ENCODE results near the gene CFAP46. TPM values are rescaled to one million over a fixed set of nuclear protein-coding genes. Genes with fewer than 3 reads are reported as not detected.

Gene CFAP46
- total RNA-seq, 1 experiment from 2014 or later: not detected

- CTCF ChIA-PET: interaction anchor here (0.6 kb wide), 1 partner anchor 13 kb away, joined by 3 read pairs; no protein-coding TSS in a partner anchor
- H3K27ac Mint-ChIP-seq (ENCODE audit: unreplicated experiment): no peak overlapping the region
- BruUV-seq (replicated peaks): no TSS peak
- H3K27me3 Mint-ChIP-seq (ENCODE audit: unreplicated experiment): peaks cover 84% of the 10 kb centered on the region
- no peak for DNase-seq
- TF ChIP-seq CTCF (IDR thresholded peaks at IDR 0.05; ENCODE audit: unreplicated experiment): no peak
- no peaks in the 10 kb centered on the region for H3K9me3 Mint-ChIP-seq (ENCODE audit: low read depth, unreplicated experiment)
- intact Hi-C loops (cut with micrococcal nuclease; ENCODE audit: unreplicated experiment): no loop called here
- no peak overlapping the region for H3K4me3 Mint-ChIP-seq (ENCODE audit: low read depth, unreplicated experiment)
- no peaks in the 10 kb centered on the region for H3K4me1 Mint-ChIP-seq (ENCODE audit: low read depth, unreplicated experiment)
- H3K36me3 Mint-ChIP-seq (ENCODE audit: insufficient read depth, unreplicated experiment): no peaks in the 10 kb centered on the region
These were observed 32.0 kb upstream of the CFAP46 start for GRCh38 chr10:132974249-132974796.

GRCh38 chr10:132973903-132974241 is 31.5 kb upstream of the CFAP46 start:
- Mint-ChIP-seq H3K4me3 (ENCODE audit: low read depth, unreplicated experiment) (no peak overlapping the region), H3K9me3 (ENCODE audit: low read depth, unreplicated experiment) (no peaks in the 10 kb centered on the region), H3K27ac (ENCODE audit: unreplicated experiment) (no peak overlapping the region), H3K36me3 (ENCODE audit: insufficient read depth, unreplicated experiment) (no peaks in the 10 kb centered on the region), H3K27me3 (ENCODE audit: unreplicated experiment) (peaks cover 84% of the 10 kb centered on the region), H3K4me1 (ENCODE audit: low read depth, unreplicated experiment) (no peaks in the 10 kb centered on the region)
- CTCF ChIA-PET: interaction anchor here (0.6 kb wide), 1 partner anchor 13 kb away, joined by 3 read pairs; no protein-coding TSS in a partner anchor
- no TSS peak for BruUV-seq (replicated peaks)
- no peak for TF ChIP-seq CTCF (IDR thresholded peaks at IDR 0.05; ENCODE audit: unreplicated experiment)
- intact Hi-C loops (cut with micrococcal nuclease; ENCODE audit: unreplicated experiment): no loop called here
- DNase-seq: no peak

GRCh38 chr10:132972986-132973902 is 30.9 kb upstream of the CFAP46 start:
- H3K4me1 Mint-ChIP-seq (ENCODE audit: low read depth, unreplicated experiment): no peaks in the 10 kb centered on the region
- TF ChIP-seq CTCF (IDR thresholded peaks at IDR 0.05; ENCODE audit: unreplicated experiment): no peak
- intact Hi-C loops (cut with micrococcal nuclease; ENCODE audit: unreplicated experiment): no loop called here
- BruUV-seq (replicated peaks): no TSS peak
- peaks cover 81% of the 10 kb centered on the region for H3K27me3 Mint-ChIP-seq (ENCODE audit: unreplicated experiment)
- H3K9me3 Mint-ChIP-seq (ENCODE audit: low read depth, unreplicated experiment): no peaks in the 10 kb centered on the region
- no peak overlapping the region for H3K4me3 Mint-ChIP-seq (ENCODE audit: low read depth, unreplicated experiment)
- no peaks in the 10 kb centered on the region for H3K36me3 Mint-ChIP-seq (ENCODE audit: insufficient read depth, unreplicated experiment)
- no peak overlapping the region for H3K27ac Mint-ChIP-seq (ENCODE audit: unreplicated experiment)
- DNase-seq: no peak
- CTCF ChIA-PET: interaction anchor here (0.6 kb wide), 1 partner anchor 12 kb away, joined by 3 read pairs; no protein-coding TSS in a partner anchor

GRCh38 chr10:132972149-132972985 is 30.0 kb upstream of the CFAP46 start:
- H3K4me3 Mint-ChIP-seq (ENCODE audit: low read depth, unreplicated experiment): no peak overlapping the region
- H3K9me3 Mint-ChIP-seq (ENCODE audit: low read depth, unreplicated experiment): no peaks in the 10 kb centered on the region
- no peaks in the 10 kb centered on the region for H3K36me3 Mint-ChIP-seq (ENCODE audit: insufficient read depth, unreplicated experiment)
- CTCF ChIA-PET: no interaction called here
- peaks cover 72% of the 10 kb centered on the region for H3K27me3 Mint-ChIP-seq (ENCODE audit: unreplicated experiment)
- no TSS peak for BruUV-seq (replicated peaks)
- intact Hi-C loops (cut with micrococcal nuclease; ENCODE audit: unreplicated experiment): no loop called here
- no peak overlapping the region for H3K27ac Mint-ChIP-seq (ENCODE audit: unreplicated experiment)
- no peak for DNase-seq
- TF ChIP-seq CTCF (IDR thresholded peaks at IDR 0.05; ENCODE audit: unreplicated experiment): no peak
- H3K4me1 Mint-ChIP-seq (ENCODE audit: low read depth, unreplicated experiment): no peaks in the 10 kb centered on the region

Data from Calu3 (cell line).